Tibial nerve (tissue), 3 donors: Measurements from ENCODE around the gene SELPLG.

Source experiments
- CTCF ChIP-seq, 5 experiments: fragments of 200-600 bp in 3 of 5; fragments of 450-650 bp in 2 of 5; sonication (generic) in 3 of 5; IDR thresholded peaks; one replicate each; pipeline ENCODE4 v1.5.1; 2016 to 2019; ENCODE audit warnings: antibody characterized with exemption in 5 of 5, mild to moderate bottlenecking in 3 of 5, moderate library complexity in 2 of 5
- POLR2A ChIP-seq, 2 donors: fragments of 450-650 bp; IDR thresholded peaks; one replicate each; pipeline ENCODE4 v1.6.1; 2017; ENCODE audit warnings: antibody characterized with exemption in 2 of 2, mild to moderate bottlenecking in 2 of 2, moderate library complexity in 2 of 2

GRCh38 chr12:108633534-108634248 lies at the start of gene SELPLG:
- no peak for TF ChIP-seq CTCF (IDR thresholded peaks at IDR 0.05)
- TF ChIP-seq POLR2A (IDR thresholded peaks at IDR 0.05) = peak in 1 of 2 donors; percentile 31
